ENCODE results near the gene HKDC1.

GRCh38 chr10:69265521-69265920, 45.4 kb downstream of the HKDC1 start:
- TF ChIP-seq CTCF (IDR thresholded peaks at IDR 0.05), result no peak
- no peak for TF ChIP-seq EZH2 (IDR thresholded peaks at IDR 0.05; ENCODE audit: borderline replicate concordance, insufficient read depth, low read depth, low read length, poor library complexity, severe bottlenecking)
